OCI-LY1 (cell line): Measurements from ENCODE around the gene RAD54L2.

Source experiments
- H2AFZ ChIP-seq: fragments of 200-600 bp; sonication (generic), shearing (Covaris generic); 2 replicates; pipeline ENCODE4 v1.6.0; 2014; ENCODE audit warnings: antibody characterized with exemption, mild to moderate bottlenecking, low read length
- H3F3A ChIP-seq: fragments of 200-600 bp; sonication (generic), shearing (Covaris generic); 2 replicates; pipeline ENCODE4 v1.6.0; 2014; ENCODE audit warnings: mild to moderate bottlenecking, antibody characterized with exemption, low read length, moderate library complexity; ENCODE audit not compliant: insufficient read depth
- H3K27ac ChIP-seq: fragments of 200-600 bp; sonication (generic); 2 replicates; pipeline ENCODE4 v1.5.1; 2014; ENCODE audit warnings: low read length, mixed run types, mild to moderate bottlenecking, low read depth; ENCODE audit not compliant: poor library complexity, severe bottlenecking
- H3K27me3 ChIP-seq: fragments of 200-600 bp; sonication (generic); 2 replicates; pipeline ENCODE4 v1.6.0; 2014; ENCODE audit warnings: antibody characterized with exemption, mild to moderate bottlenecking, low read length, moderate library complexity; ENCODE audit not compliant: insufficient read depth
- H3K36me3 ChIP-seq: fragments of 200-600 bp; sonication (generic); 2 replicates; pipeline ENCODE4 v1.6.1; 2014; ENCODE audit warnings: mild to moderate bottlenecking, antibody characterized with exemption, low read length, moderate library complexity, mixed read lengths; ENCODE audit not compliant: insufficient read depth
- H3K4me1 ChIP-seq: fragments of 200-600 bp; sonication (generic); 2 replicates; pipeline ENCODE4 v1.5.1; 2014; ENCODE audit warnings: mild to moderate bottlenecking, low read length, moderate library complexity; ENCODE audit not compliant: insufficient read depth, severe bottlenecking
- H3K4me2 ChIP-seq: fragments of 200-600 bp; sonication (generic), shearing (Covaris generic); 2 replicates; pipeline ENCODE4 v1.6.1; 2014; ENCODE audit warnings: low read length
- H3K4me3 ChIP-seq: fragments of 200-600 bp; sonication (generic); 2 replicates; pipeline ENCODE4 v1.5.1; 2014; ENCODE audit warnings: low read length, low read depth, mild to moderate bottlenecking, mixed read lengths; ENCODE audit not compliant: poor library complexity, severe bottlenecking
- H3K79me2 ChIP-seq: fragments of 200-600 bp; shearing (Covaris generic); 2 replicates; pipeline ENCODE4 v1.6.1; 2016; ENCODE audit warnings: mixed run types, low read length, mixed read lengths; ENCODE audit not compliant: insufficient read depth
- H3K9ac ChIP-seq: fragments of 200-600 bp; sonication (generic), shearing (Covaris generic); 2 replicates; pipeline ENCODE4 v1.6.1; 2014; ENCODE audit warnings: mild to moderate bottlenecking, low read length, mixed read lengths
- H3K9me2 ChIP-seq: fragments of 200-600 bp; sonication (generic), shearing (Covaris generic); 2 replicates; pipeline ENCODE4 v1.6.1; 2014; ENCODE audit warnings: low read depth, mild to moderate bottlenecking, low read length, mixed read lengths
- H3K9me3 ChIP-seq: fragments of 200-600 bp; shearing (Covaris generic); 2 replicates; pipeline ENCODE4 v1.6.1; 2014; ENCODE audit warnings: low read length, mixed read lengths
- H4K20me1 ChIP-seq: fragments of 200-600 bp; sonication (generic), shearing (Covaris generic); 2 replicates; pipeline ENCODE4 v1.6.0; 2016; ENCODE audit warnings: mild to moderate bottlenecking, low read length; ENCODE audit not compliant: insufficient read depth
- CTCF ChIP-seq: fragments of 200-600 bp; sonication (generic), shearing (Covaris generic); IDR thresholded peaks from 2 replicates; pipeline ENCODE4 v1.5.1; 2017; ENCODE audit warnings: mild to moderate bottlenecking, antibody characterized with exemption, low read length, moderate library complexity, mixed read lengths
- EZH2 ChIP-seq: fragments of 200-600 bp; sonication (generic), shearing (Covaris generic); IDR thresholded peaks from 2 replicates; pipeline ENCODE4 v1.8.0; 2017; ENCODE audit warnings: borderline replicate concordance, mixed run types, mild to moderate bottlenecking, antibody characterized with exemption, low read length, moderate library complexity, mixed read lengths

The RAD54L2 gene

GRCh38 chr3:51578238-51578637 is 39.7 kb downstream of the RAD54L2 start:
- Histone ChIP-seq H4K20me1 (no peaks in the 10 kb centered on the region), H3K9ac (no peak overlapping the region), H3K79me2 (no peaks in the 10 kb centered on the region), H3K27ac (no peak overlapping the region), H3F3A (no peaks in the 10 kb centered on the region), H2AFZ (no peak overlapping the region), H3K27me3 (no peaks in the 10 kb centered on the region), H3K36me3 (peaks cover 3% of the 10 kb centered on the region; the same call in 1 of the 2 replicates), H3K4me3 (no peak overlapping the region), H3K4me1 (no peaks in the 10 kb centered on the region), H3K4me2 (no peak overlapping the region), H3K9me3 (no peaks in the 10 kb centered on the region), H3K9me2 (no peaks in the 10 kb centered on the region)
- TF ChIP-seq CTCF, result no peak
- TF ChIP-seq EZH2, result no peak

DNA sequence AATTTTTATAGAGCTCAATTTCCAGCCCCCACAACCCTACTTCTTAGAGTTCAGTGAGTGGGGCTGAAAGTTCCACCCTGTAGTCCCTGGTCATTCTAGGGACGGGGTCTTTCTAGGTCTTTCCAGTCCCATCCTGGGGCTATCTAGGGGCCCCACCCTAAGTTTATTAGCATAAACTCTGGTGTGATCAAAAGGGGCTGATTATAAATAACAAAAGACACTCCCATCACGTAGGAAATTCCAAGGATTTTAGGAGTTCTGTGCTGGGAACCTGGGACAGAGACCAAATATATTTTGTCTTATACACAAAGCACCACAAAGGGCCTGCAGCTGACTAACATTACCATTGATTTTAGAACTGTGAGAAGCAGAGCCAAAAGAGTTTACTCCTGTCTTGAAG is 41.9 kb downstream of the RAD54L2 start:
- H3K27me3 ChIP-seq, result no peaks in the 10 kb centered on the region
- H3K4me1 ChIP-seq, result no peaks in the 10 kb centered on the region
- no peaks in the 10 kb centered on the region for H3K9me2 ChIP-seq
- TF ChIP-seq EZH2 (no peak), CTCF (no peak)
- H3K9me3 ChIP-seq, result no peaks in the 10 kb centered on the region
- H4K20me1 ChIP-seq, result no peaks in the 10 kb centered on the region
- H3K79me2 ChIP-seq, result no peaks in the 10 kb centered on the region
- H3K9ac ChIP-seq, result no peak overlapping the region
- H3K36me3 ChIP-seq, result no peaks in the 10 kb centered on the region
- no peaks in the 10 kb centered on the region for H3F3A ChIP-seq
- H3K27ac ChIP-seq, result no peak overlapping the region
- H3K4me3 ChIP-seq, result no peak overlapping the region
- no peak overlapping the region for H2AFZ ChIP-seq
- H3K4me2 ChIP-seq, result no peak overlapping the region

DNA sequence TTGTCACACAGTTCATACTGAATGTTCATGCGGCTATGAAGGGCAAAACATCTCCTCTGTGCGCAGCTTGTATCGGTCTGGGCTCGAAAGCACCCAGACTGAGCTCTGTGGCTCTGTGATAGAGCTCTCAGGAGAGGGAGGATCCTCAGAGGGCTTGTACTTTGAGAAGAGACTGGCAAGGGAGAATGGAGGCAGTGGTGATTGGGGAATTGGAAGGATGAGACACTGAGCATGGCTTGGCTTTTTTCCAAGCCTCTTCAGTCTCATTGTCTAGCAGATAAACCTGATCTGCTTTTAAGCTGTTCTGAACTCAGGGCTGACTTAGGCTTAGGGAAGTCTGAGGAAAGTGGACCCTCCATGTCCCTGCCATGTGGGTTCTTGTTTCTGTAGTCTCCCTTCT is 43.0 kb downstream of the RAD54L2 start:
- Histone ChIP-seq H4K20me1 (no peaks in the 10 kb centered on the region), H3K36me3 (0 out of 2 replicates have a peak, but pooled peaks cover 3% of the 10 kb centered on the region), H3K27ac (no peak overlapping the region), H2AFZ (no peak overlapping the region), H3K79me2 (no peaks in the 10 kb centered on the region), H3F3A (no peaks in the 10 kb centered on the region), H3K4me3 (no peak overlapping the region), H3K4me2 (no peak overlapping the region), H3K9me2 (no peaks in the 10 kb centered on the region), H3K9me3 (no peaks in the 10 kb centered on the region), H3K9ac (no peak overlapping the region), H3K4me1 (no peaks in the 10 kb centered on the region), H3K27me3 (no peaks in the 10 kb centered on the region)
- TF ChIP-seq EZH2 (no peak), CTCF (no peak)
